Ectodermal cell (in vitro differentiated cells): ENCODE results near the gene MARCHF11.

Experiments used
- H3K27ac ChIP-seq: 2 replicates; pipeline ENCODE4 v1.7.0; 2013; ENCODE audit warnings: mild to moderate bottlenecking, low read depth, low read length; ENCODE audit not compliant: insufficient read depth, poor library complexity, severe bottlenecking
- H3K27me3 ChIP-seq: 2 replicates; pipeline ENCODE4 v1.7.0; 2013; ENCODE audit warnings: mild to moderate bottlenecking, low read length; ENCODE audit not compliant: insufficient read depth, control insufficient read depth, poor library complexity, severe bottlenecking
- H3K36me3 ChIP-seq: one replicate; pipeline ENCODE4 v1.7.0; 2013; ENCODE audit warnings: low read length; ENCODE audit not compliant: control insufficient read depth, insufficient read depth
- H3K4me1 ChIP-seq: one replicate; pipeline ENCODE4 v1.7.0; 2013; ENCODE audit warnings: low read length; ENCODE audit not compliant: control insufficient read depth, insufficient read depth
- H3K4me3 ChIP-seq: 2 replicates; pipeline ENCODE4 v1.7.0; 2013; ENCODE audit warnings: low read depth, low read length, control low read depth; ENCODE audit not compliant: insufficient read depth
- H3K9me3 ChIP-seq: 2 replicates; pipeline ENCODE4 v1.7.0; 2013; ENCODE audit warnings: mild to moderate bottlenecking, low read length, moderate library complexity; ENCODE audit not compliant: control insufficient read depth
- WGBS, 2 experiments: methylation state at CpG; one replicate each; pipeline ENCODE4 v1.1.7; 2013; ENCODE audit warnings: missing lambda C conversion rate in 2 of 2; 5-methylcytosine and 5-hydroxymethylcytosine counted together

Gene MARCHF11

GRCh38 chr5:16082982-16083381 is 96.6 kb downstream of the MARCHF11 start:
- no peaks in the 10 kb centered on the region for H3K9me3 ChIP-seq
- H3K4me1 ChIP-seq, result peaks cover 10% of the 10 kb centered on the region
- H3K27me3 ChIP-seq, result no peaks in the 10 kb centered on the region
- WGBS, 2 experiments, result 95 to 96% methylated on average over 4 of the region's 4 CpGs
- no peaks in the 10 kb centered on the region for H3K36me3 ChIP-seq
- H3K27ac ChIP-seq, result no peak overlapping the region
- H3K4me3 ChIP-seq, result no peak overlapping the region

GRCh38 chr5:16082053-16082452 is 97.5 kb downstream of the MARCHF11 start:
- H3K9me3 ChIP-seq, result no peaks in the 10 kb centered on the region
- H3K4me3 ChIP-seq, result no peak overlapping the region
- peak overlapping the region; percentile 21 for H3K27ac ChIP-seq
- no peaks in the 10 kb centered on the region for H3K27me3 ChIP-seq
- WGBS, 2 experiments, result 47 to 55% methylated on average over 7 of the region's 7 CpGs
- peaks cover 10% of the 10 kb centered on the region for H3K4me1 ChIP-seq
- no peaks in the 10 kb centered on the region for H3K36me3 ChIP-seq

- H3K27ac ChIP-seq, result no peak overlapping the region
- no peaks in the 10 kb centered on the region for H3K27me3 ChIP-seq
- WGBS, 2 experiments, result 92% methylated on average over 9 to 10 of the region's 10 CpGs
- no peak overlapping the region for H3K4me3 ChIP-seq
- H3K36me3 ChIP-seq, result no peaks in the 10 kb centered on the region
- H3K9me3 ChIP-seq, result no peaks in the 10 kb centered on the region
- H3K4me1 ChIP-seq, result peaks cover 10% of the 10 kb centered on the region
Measured at GRCh38 chr5:16081376-16081955, 98.1 kb downstream of the MARCHF11 start.

- H3K4me3 ChIP-seq, result no peak overlapping the region
- no peaks in the 10 kb centered on the region for H3K27me3 ChIP-seq
- peaks cover 3% of the 10 kb centered on the region for H3K4me1 ChIP-seq
- WGBS, 2 experiments, result 89 to 92% methylated on average over 5 to 7 of the region's 7 CpGs
- no peak overlapping the region for H3K27ac ChIP-seq
- H3K9me3 ChIP-seq, result no peaks in the 10 kb centered on the region
- H3K36me3 ChIP-seq, result no peaks in the 10 kb centered on the region
Measured at GRCh38 chr5:16076657-16077056, 102.9 kb downstream of the MARCHF11 start.

- WGBS, 2 experiments, result 96 to 98% methylated on average over 3 to 4 of the region's 4 CpGs
Measured at GRCh38 chr5:16074358-16074757, 105.2 kb downstream of the MARCHF11 start.

GRCh38 chr5:16072616-16073015 is 107.0 kb downstream of the MARCHF11 start:
- Histone ChIP-seq H3K9me3 (no peaks in the 10 kb centered on the region), H3K4me3 (no peak overlapping the region), H3K27me3 (no peaks in the 10 kb centered on the region), H3K4me1 (no peaks in the 10 kb centered on the region), H3K27ac (no peak overlapping the region), H3K36me3 (no peaks in the 10 kb centered on the region)
- WGBS, 2 experiments, result 71 to 100% methylated on average over 1 of the region's 2 CpGs

More at GRCh38 chr5:16074358-16074757, 105.2 kb downstream of the MARCHF11 start:
- Histone ChIP-seq H3K27ac (no peak overlapping the region), H3K36me3 (no peaks in the 10 kb centered on the region), H3K4me1 (no peaks in the 10 kb centered on the region), H3K4me3 (no peak overlapping the region), H3K27me3 (no peaks in the 10 kb centered on the region), H3K9me3 (no peaks in the 10 kb centered on the region)

GRCh38 chr5:16067415-16067814 is 112.2 kb downstream of the MARCHF11 start:
- 90 to 94% methylated on average over 7 of the region's 7 CpGs for WGBS, 2 experiments

GRCh38 chr5:16066810-16067209 is 112.8 kb downstream of the MARCHF11 start:
- no peaks in the 10 kb centered on the region for H3K27me3 ChIP-seq
- no peaks in the 10 kb centered on the region for H3K4me1 ChIP-seq
- H3K27ac ChIP-seq, result no peak overlapping the region
- no peaks in the 10 kb centered on the region for H3K9me3 ChIP-seq
- 88 to 96% methylated on average over 1 of the region's 2 CpGs for WGBS, 2 experiments
- no peaks in the 10 kb centered on the region for H3K36me3 ChIP-seq
- no peak overlapping the region for H3K4me3 ChIP-seq

More at GRCh38 chr5:16067415-16067814, 112.2 kb downstream of the MARCHF11 start:
- Histone ChIP-seq H3K27ac (no peak overlapping the region), H3K4me1 (no peaks in the 10 kb centered on the region), H3K9me3 (no peaks in the 10 kb centered on the region), H3K4me3 (no peak overlapping the region), H3K27me3 (no peaks in the 10 kb centered on the region), H3K36me3 (no peaks in the 10 kb centered on the region)

GRCh38 chr5:16066320-16066719 is 113.3 kb downstream of the MARCHF11 start:
- 90 to 91% methylated on average over 2 of the region's 2 CpGs for WGBS, 2 experiments
- Histone ChIP-seq H3K4me1 (no peaks in the 10 kb centered on the region), H3K9me3 (no peaks in the 10 kb centered on the region), H3K4me3 (no peak overlapping the region), H3K27ac (no peak overlapping the region), H3K27me3 (no peaks in the 10 kb centered on the region), H3K36me3 (no peaks in the 10 kb centered on the region)

GRCh38 chr5:16065831-16066230 is 113.8 kb downstream of the MARCHF11 start:
- no peaks in the 10 kb centered on the region for H3K4me1 ChIP-seq
- WGBS, 2 experiments, result 88 to 95% methylated on average over 3 to 4 of the region's 4 CpGs
- H3K27ac ChIP-seq, result no peak overlapping the region
- no peaks in the 10 kb centered on the region for H3K27me3 ChIP-seq
- no peaks in the 10 kb centered on the region for H3K36me3 ChIP-seq
- no peak overlapping the region for H3K4me3 ChIP-seq
- no peaks in the 10 kb centered on the region for H3K9me3 ChIP-seq
